ENCODE measurements around the gene GOLGA6A. TPM values are rescaled to one million over a fixed set of nuclear protein-coding genes. Genes with fewer than 3 reads are reported as not detected.
"Not testable (repeated sequence)": the region's sequence is repeated elsewhere in the genome, so short reads cannot be mapped to it uniquely, and the experiment has no call there.

Gene GOLGA6A
- total and polyA plus RNA-seq, 2 of the 8 experiments (the other 6 are each of a cell fraction or from before 2014, with no cell fraction given): 0.80 to 1.0 TPM

GRCh38 chr15:74095610-74096009 lies 13.3 kb upstream of the GOLGA6A start:
- H3K27ac ChIP-seq (ENCODE audit: low read depth, low read length); H4K91ac ChIP-seq (replicated peaks; ENCODE audit: insufficient read length, low read length); H4K8ac ChIP-seq (ENCODE audit: extremely low read depth, insufficient read depth, low read length); H2AK5ac ChIP-seq (ENCODE audit: low read depth, low read length); H3K14ac ChIP-seq (ENCODE audit: insufficient read length); H3K4me2 ChIP-seq (ENCODE audit: insufficient read depth in 1 of 2, low read depth in 2 of 2, low read length in 2 of 2); H2BK20ac ChIP-seq (ENCODE audit: low read length); H2BK5ac ChIP-seq (ENCODE audit: low read depth, low read length); H2BK15ac ChIP-seq (ENCODE audit: low read length); FAIRE-seq; H3K27me3 ChIP-seq (replicated peaks in 1 of 4; ENCODE audit: control insufficient read depth in 3 of 4, extremely low read depth in 1 of 4, insufficient read depth in 3 of 4, low read length in 3 of 4); H3K9me3 ChIP-seq (ENCODE audit: insufficient read depth in 2 of 2, low read depth in 1 of 2, low read length in 1 of 2); H3K36me3 ChIP-seq (ENCODE audit: control insufficient read depth in 2 of 4, insufficient read depth in 4 of 4, low read length in 3 of 4); H4K5ac ChIP-seq (ENCODE audit: insufficient read length, low read depth, low read length); H2BK12ac ChIP-seq (ENCODE audit: low read depth, low read length); H3K18ac ChIP-seq (ENCODE audit: extremely low read depth, low read length); H3K79me1 ChIP-seq (ENCODE audit: low read depth, low read length); H3K4me1 ChIP-seq (replicated peaks in 1 of 4; ENCODE audit: control insufficient read depth in 3 of 4, insufficient read depth in 4 of 4, low read length in 3 of 4); H2AFZ ChIP-seq (ENCODE audit: low read length); H3K4me3 ChIP-seq (ENCODE audit: extremely low read depth in 1 of 4, insufficient read depth in 2 of 4, low read depth in 3 of 4, low read length in 4 of 4); H3K23ac ChIP-seq (ENCODE audit: insufficient read length); CTCF ChIA-PET (ENCODE audit: partially characterized antibody); H3K23me2 ChIP-seq (ENCODE audit: low read depth, low read length); H3K4ac ChIP-seq (replicated peaks; ENCODE audit: insufficient read length, low read depth, low read length); H2BK120ac ChIP-seq (replicated peaks; ENCODE audit: low read depth, low read length); H4K20me1 ChIP-seq (replicated peaks in 1 of 2; ENCODE audit: control insufficient read depth in 1 of 2, insufficient read depth in 2 of 2, low read length in 2 of 2); H3K56ac ChIP-seq (replicated peaks; ENCODE audit: insufficient read length, low read depth, low read length); H3K79me2 ChIP-seq (ENCODE audit: control insufficient read depth in 1 of 2, insufficient read depth in 2 of 2, low read length in 2 of 2); POLR2A ChIA-PET (ENCODE audit: partially characterized antibody); DNase-seq (ENCODE audit: low read depth in 1 of 2, low spot score in 2 of 2); H3K9ac ChIP-seq (replicated peaks in 1 of 4; ENCODE audit: extremely low read depth in 1 of 4, low read depth in 3 of 4, low read length in 3 of 4): not testable (repeated sequence)
- WGBS, 2 experiments (ENCODE audit: extremely low coverage in 1 of 2, insufficient coverage in 1 of 2, insufficient read length in 1 of 2, insufficient replicate concordance in 2 of 2, low coverage in 1 of 2, low lambda C conversion rate in 2 of 2, missing lambda C conversion rate in 1 of 2): 93% methylated on average over 5 of the region's 10 CpGs; no CpG with 5 or more reads in 1 of the 2 experiments

DNA sequence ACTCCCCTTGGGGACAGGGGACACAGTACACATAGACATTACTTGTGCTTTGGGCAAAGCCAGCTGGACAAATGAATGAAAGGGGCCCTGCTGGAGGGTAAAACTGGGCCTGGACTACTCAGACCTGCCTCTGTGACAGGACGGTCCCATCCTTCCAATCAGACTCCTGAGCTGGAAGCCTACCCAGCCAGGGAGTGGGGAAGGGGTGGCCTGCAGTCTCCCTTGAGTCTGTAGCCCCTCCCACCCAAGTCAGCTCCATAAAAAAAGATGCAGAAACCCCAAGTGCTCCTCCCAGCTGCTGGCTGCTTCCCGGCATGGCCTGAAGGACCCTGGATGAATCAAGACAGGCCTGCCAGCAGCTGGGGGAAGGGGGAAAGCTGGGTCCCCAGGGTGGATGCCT lies 12.2 kb upstream of the GOLGA6A start:
- H3K79me2 ChIP-seq (ENCODE audit: control insufficient read depth in 1 of 2, insufficient read depth in 2 of 2, low read length in 2 of 2); CTCF ChIA-PET (ENCODE audit: partially characterized antibody); H3K9ac ChIP-seq (replicated peaks in 1 of 4; ENCODE audit: extremely low read depth in 1 of 4, low read depth in 3 of 4, low read length in 3 of 4); FAIRE-seq; H2AFZ ChIP-seq (ENCODE audit: low read length); H2BK20ac ChIP-seq (ENCODE audit: low read length); H2BK120ac ChIP-seq (replicated peaks; ENCODE audit: low read depth, low read length); H2BK5ac ChIP-seq (ENCODE audit: low read depth, low read length); H3K79me1 ChIP-seq (ENCODE audit: low read depth, low read length); H4K20me1 ChIP-seq (replicated peaks in 1 of 2; ENCODE audit: control insufficient read depth in 1 of 2, insufficient read depth in 2 of 2, low read length in 2 of 2); H2AK5ac ChIP-seq (ENCODE audit: low read depth, low read length); H4K91ac ChIP-seq (replicated peaks; ENCODE audit: insufficient read length, low read length); H2BK15ac ChIP-seq (ENCODE audit: low read length); H3K23ac ChIP-seq (ENCODE audit: insufficient read length); H3K4me1 ChIP-seq (replicated peaks in 1 of 4; ENCODE audit: control insufficient read depth in 3 of 4, insufficient read depth in 4 of 4, low read length in 3 of 4); DNase-seq (ENCODE audit: low read depth in 1 of 2, low spot score in 2 of 2); POLR2A ChIA-PET (ENCODE audit: partially characterized antibody); H3K23me2 ChIP-seq (ENCODE audit: low read depth, low read length); H4K8ac ChIP-seq (ENCODE audit: extremely low read depth, insufficient read depth, low read length); H3K18ac ChIP-seq (ENCODE audit: extremely low read depth, low read length); H3K14ac ChIP-seq (ENCODE audit: insufficient read length); H4K5ac ChIP-seq (ENCODE audit: insufficient read length, low read depth, low read length); H3K36me3 ChIP-seq (ENCODE audit: control insufficient read depth in 2 of 4, insufficient read depth in 4 of 4, low read length in 3 of 4); H3K4me2 ChIP-seq (ENCODE audit: insufficient read depth in 1 of 2, low read depth in 2 of 2, low read length in 2 of 2); H3K27me3 ChIP-seq (replicated peaks in 1 of 4; ENCODE audit: control insufficient read depth in 3 of 4, extremely low read depth in 1 of 4, insufficient read depth in 3 of 4, low read length in 3 of 4); H2BK12ac ChIP-seq (ENCODE audit: low read depth, low read length); H3K9me3 ChIP-seq (ENCODE audit: insufficient read depth in 2 of 2, low read depth in 1 of 2, low read length in 1 of 2); H3K4me3 ChIP-seq (ENCODE audit: extremely low read depth in 1 of 4, insufficient read depth in 2 of 4, low read depth in 3 of 4, low read length in 4 of 4); H3K4ac ChIP-seq (replicated peaks; ENCODE audit: insufficient read length, low read depth, low read length); H3K56ac ChIP-seq (replicated peaks; ENCODE audit: insufficient read length, low read depth, low read length); H3K27ac ChIP-seq (ENCODE audit: low read depth, low read length): not testable (repeated sequence)
- no CpG with 5 or more reads among the region's 2 CpGs for WGBS, 2 experiments (ENCODE audit: extremely low coverage in 1 of 2, insufficient coverage in 1 of 2, insufficient read length in 1 of 2, insufficient replicate concordance in 2 of 2, low coverage in 1 of 2, low lambda C conversion rate in 2 of 2, missing lambda C conversion rate in 1 of 2)

Measured in H1 (cell line).